ENCODE data around the gene C9.

The C9 gene

GRCh38 chr5:39301406-39301805, 62.9 kb downstream of the C9 start:
- H3K27me3 ChIP-seq (ENCODE audit: insufficient read depth, low read length) = no peaks in the 10 kb centered on the region
- no peak overlapping the region for H2BK120ac ChIP-seq (ENCODE audit: insufficient read depth, low read length, poor library complexity)
- H3K36me3 ChIP-seq (ENCODE audit: control insufficient read depth in 1 of 2, insufficient read depth in 2 of 2, low read length in 2 of 2) = no peaks in the 10 kb centered on the region
- H3K18ac ChIP-seq (ENCODE audit: low read length) = no peak overlapping the region
- no peak overlapping the region for H3K4ac ChIP-seq (ENCODE audit: low read depth, low read length)
- H2BK12ac ChIP-seq (ENCODE audit: low read length) = no peak overlapping the region
- no peak overlapping the region for H4K12ac ChIP-seq (ENCODE audit: low read depth, low read length)
- H4K91ac ChIP-seq (ENCODE audit: low read depth, low read length) = no peak overlapping the region
- no peak overlapping the region for H3K14ac ChIP-seq (ENCODE audit: low read length)
- no peak overlapping the region for H2AFZ ChIP-seq (ENCODE audit: insufficient read depth, low read length, poor library complexity)
- H3K9me3 ChIP-seq (ENCODE audit: insufficient read depth, low read depth, low read length) = no peaks in the 10 kb centered on the region
- H3K79me2 ChIP-seq (ENCODE audit: control insufficient read depth, insufficient read depth, low read length, poor library complexity) = no peaks in the 10 kb centered on the region
- no peak overlapping the region for H3K4me3 ChIP-seq (ENCODE audit: low read depth, low read length)
- H3K4me1 ChIP-seq (ENCODE audit: control insufficient read depth in 1 of 2, insufficient read depth in 2 of 2, low read length in 2 of 2) = no peaks in the 10 kb centered on the region
- no peak overlapping the region for H4K8ac ChIP-seq (ENCODE audit: low read depth, low read length)
- no peak overlapping the region for H3K9ac ChIP-seq (ENCODE audit: low read length)
- H2AK5ac ChIP-seq (ENCODE audit: low read length) = no peak overlapping the region
- H3K4me2 ChIP-seq (ENCODE audit: low read length) = no peak overlapping the region
- no peak overlapping the region for H3K27ac ChIP-seq (ENCODE audit: low read depth, low read length)
- no peak overlapping the region for H3K23ac ChIP-seq (ENCODE audit: low read length)
- DNase-seq = no peak
- H3K79me1 ChIP-seq (ENCODE audit: low read length) = no peaks in the 10 kb centered on the region
- H2BK5ac ChIP-seq (ENCODE audit: low read depth, low read length, poor library complexity) = no peak overlapping the region

- H4K8ac ChIP-seq (ENCODE audit: low read depth, low read length) = no peak overlapping the region
- no peaks in the 10 kb centered on the region for H3K27me3 ChIP-seq (ENCODE audit: insufficient read depth, low read length)
- H3K23ac ChIP-seq (ENCODE audit: low read length) = no peak overlapping the region
- H3K79me2 ChIP-seq (ENCODE audit: control insufficient read depth, insufficient read depth, low read length, poor library complexity) = no peaks in the 10 kb centered on the region
- H4K12ac ChIP-seq (ENCODE audit: low read depth, low read length) = no peak overlapping the region
- no peak overlapping the region for H3K18ac ChIP-seq (ENCODE audit: low read length)
- no peak overlapping the region for H2BK120ac ChIP-seq (ENCODE audit: insufficient read depth, low read length, poor library complexity)
- no peak overlapping the region for H2AFZ ChIP-seq (ENCODE audit: insufficient read depth, low read length, poor library complexity)
- H3K9me3 ChIP-seq (ENCODE audit: insufficient read depth, low read depth, low read length) = no peaks in the 10 kb centered on the region
- no peak overlapping the region for H2BK5ac ChIP-seq (ENCODE audit: low read depth, low read length, poor library complexity)
- no peak overlapping the region for H3K4ac ChIP-seq (ENCODE audit: low read depth, low read length)
- no peak overlapping the region for H3K27ac ChIP-seq (ENCODE audit: low read depth, low read length)
- no peaks in the 10 kb centered on the region for H3K36me3 ChIP-seq (ENCODE audit: control insufficient read depth in 1 of 2, insufficient read depth in 2 of 2, low read length in 2 of 2)
- no peak overlapping the region for H3K4me3 ChIP-seq (ENCODE audit: low read depth, low read length)
- no peak overlapping the region for H2AK5ac ChIP-seq (ENCODE audit: low read length)
- no peak overlapping the region for H4K91ac ChIP-seq (ENCODE audit: low read depth, low read length)
- H3K9ac ChIP-seq (ENCODE audit: low read length) = no peak overlapping the region
- H2BK12ac ChIP-seq (ENCODE audit: low read length) = no peak overlapping the region
- H3K79me1 ChIP-seq (ENCODE audit: low read length) = no peaks in the 10 kb centered on the region
- H3K4me2 ChIP-seq (ENCODE audit: low read length) = no peak overlapping the region
- H3K14ac ChIP-seq (ENCODE audit: low read length) = no peak overlapping the region
- H3K4me1 ChIP-seq (ENCODE audit: control insufficient read depth in 1 of 2, insufficient read depth in 2 of 2, low read length in 2 of 2) = no peaks in the 10 kb centered on the region
- no peak for DNase-seq
Observed at GRCh38 chr5:39299962-39300361, 64.3 kb downstream of the C9 start.

- H3K27me3 ChIP-seq (ENCODE audit: insufficient read depth, low read length) = no peaks in the 10 kb centered on the region
- H2BK120ac ChIP-seq (ENCODE audit: insufficient read depth, low read length, poor library complexity) = no peak overlapping the region
- H3K27ac ChIP-seq (ENCODE audit: low read depth, low read length) = no peak overlapping the region
- no peak overlapping the region for H3K23ac ChIP-seq (ENCODE audit: low read length)
- no peaks in the 10 kb centered on the region for H3K9me3 ChIP-seq (ENCODE audit: insufficient read depth, low read depth, low read length)
- H4K8ac ChIP-seq (ENCODE audit: low read depth, low read length) = no peak overlapping the region
- H3K36me3 ChIP-seq (ENCODE audit: control insufficient read depth in 1 of 2, insufficient read depth in 2 of 2, low read length in 2 of 2) = no peaks in the 10 kb centered on the region
- no peak overlapping the region for H2BK12ac ChIP-seq (ENCODE audit: low read length)
- no peak overlapping the region for H4K91ac ChIP-seq (ENCODE audit: low read depth, low read length)
- no peaks in the 10 kb centered on the region for H3K4me1 ChIP-seq (ENCODE audit: control insufficient read depth in 1 of 2, insufficient read depth in 2 of 2, low read length in 2 of 2)
- H4K12ac ChIP-seq (ENCODE audit: low read depth, low read length) = no peak overlapping the region
- H3K9ac ChIP-seq (ENCODE audit: low read length) = no peak overlapping the region
- no peaks in the 10 kb centered on the region for H3K79me1 ChIP-seq (ENCODE audit: low read length)
- no peak overlapping the region for H3K18ac ChIP-seq (ENCODE audit: low read length)
- no peaks in the 10 kb centered on the region for H3K79me2 ChIP-seq (ENCODE audit: control insufficient read depth, insufficient read depth, low read length, poor library complexity)
- DNase-seq = no peak
- WGBS (ENCODE audit: extremely low coverage, insufficient coverage, insufficient read length) = no CpG with 5 or more reads among the region's 2 CpGs
- no peak overlapping the region for H2AFZ ChIP-seq (ENCODE audit: insufficient read depth, low read length, poor library complexity)
- no peak overlapping the region for H3K4me3 ChIP-seq (ENCODE audit: low read depth, low read length)
- H3K4me2 ChIP-seq (ENCODE audit: low read length) = no peak overlapping the region
- no peak overlapping the region for H2BK5ac ChIP-seq (ENCODE audit: low read depth, low read length, poor library complexity)
- no peak overlapping the region for H3K4ac ChIP-seq (ENCODE audit: low read depth, low read length)
- no peak overlapping the region for H3K14ac ChIP-seq (ENCODE audit: low read length)
- no peak overlapping the region for H2AK5ac ChIP-seq (ENCODE audit: low read length)
Observed at GRCh38 chr5:39294736-39295135, 69.6 kb downstream of the C9 start.

- H3K79me1 ChIP-seq (ENCODE audit: low read length) = no peaks in the 10 kb centered on the region
- H3K14ac ChIP-seq (ENCODE audit: low read length) = no peak overlapping the region
- H3K27me3 ChIP-seq (ENCODE audit: insufficient read depth, low read length) = no peaks in the 10 kb centered on the region
- H3K9me3 ChIP-seq (ENCODE audit: insufficient read depth, low read depth, low read length) = peaks cover 2% of the 10 kb centered on the region
- H4K8ac ChIP-seq (ENCODE audit: low read depth, low read length) = no peak overlapping the region
- H3K9ac ChIP-seq (ENCODE audit: low read length) = no peak overlapping the region
- no peak overlapping the region for H2BK120ac ChIP-seq (ENCODE audit: insufficient read depth, low read length, poor library complexity)
- no peaks in the 10 kb centered on the region for H3K79me2 ChIP-seq (ENCODE audit: control insufficient read depth, insufficient read depth, low read length, poor library complexity)
- no peak overlapping the region for H2BK5ac ChIP-seq (ENCODE audit: low read depth, low read length, poor library complexity)
- no CpG with 5 or more reads among the region's 5 CpGs for WGBS (ENCODE audit: extremely low coverage, insufficient coverage, insufficient read length)
- no peak overlapping the region for H3K4me3 ChIP-seq (ENCODE audit: low read depth, low read length)
- H2AFZ ChIP-seq (ENCODE audit: insufficient read depth, low read length, poor library complexity) = no peak overlapping the region
- no peak overlapping the region for H2AK5ac ChIP-seq (ENCODE audit: low read length)
- H3K36me3 ChIP-seq (ENCODE audit: control insufficient read depth in 1 of 2, insufficient read depth in 2 of 2, low read length in 2 of 2) = no peaks in the 10 kb centered on the region
- no peak overlapping the region for H3K4me2 ChIP-seq (ENCODE audit: low read length)
- no peak overlapping the region for H3K23ac ChIP-seq (ENCODE audit: low read length)
- no peak overlapping the region for H3K4ac ChIP-seq (ENCODE audit: low read depth, low read length)
- H3K18ac ChIP-seq (ENCODE audit: low read length) = no peak overlapping the region
- H4K91ac ChIP-seq (ENCODE audit: low read depth, low read length) = no peak overlapping the region
- H2BK12ac ChIP-seq (ENCODE audit: low read length) = no peak overlapping the region
- H3K4me1 ChIP-seq (ENCODE audit: control insufficient read depth in 1 of 2, insufficient read depth in 2 of 2, low read length in 2 of 2) = no peaks in the 10 kb centered on the region
- no peak overlapping the region for H4K12ac ChIP-seq (ENCODE audit: low read depth, low read length)
- H3K27ac ChIP-seq (ENCODE audit: low read depth, low read length) = no peak overlapping the region
- no peak for DNase-seq
Observed at GRCh38 chr5:39284552-39284951, 79.7 kb downstream of the C9 start.
